Activated gamma-delta T cell (primary cell): ENCODE results near the gene DNAJC9.
"Not testable (repeated sequence)": the region's sequence is repeated elsewhere in the genome, so short reads cannot be mapped to it uniquely, and the experiment has no call there.

ENCODE experiments used
- DNase-seq: peaks from one replicate; lab custom pipeline; 2025; lab: John Stamatoyannopoulos, UW
- total RNA-seq, 2 donors: gene quantifications; one replicate each; lab custom pipeline; 2026; lab: John Stamatoyannopoulos, UW

Gene DNAJC9
- 66.4 to 71.9 reads per million in 2 donors for total RNA-seq

- DNase-seq: peak; percentile 91
These were observed at the start of gene DNAJC9 for GRCh38 chr10:73246646-73247508. Gene DNAJC9, minus strand, starts transcription at chr10:73247255. Its CDS starts 66 bp downstream, at chr10:73247189.

- no peak for DNase-seq
These were observed 46.4 kb upstream of the DNAJC9 start for GRCh38 chr10:73293461-73293860.

- no peak for DNase-seq
These were observed 42.9 kb upstream of the DNAJC9 start for GRCh38 chr10:73289958-73290357.

- DNase-seq: no peak
These were observed 40.4 kb upstream of the DNAJC9 start for GRCh38 chr10:73287441-73287840.

GRCh38 chr10:73281097-73281496 lies 34.0 kb upstream of the DNAJC9 start:
- no peak for DNase-seq

- no peak for DNase-seq
These were observed 17.4 kb upstream of the DNAJC9 start for GRCh38 chr10:73264423-73264822.

GRCh38 chr10:73263693-73264347 lies 16.8 kb upstream of the DNAJC9 start:
- DNase-seq: no peak

- no peak for DNase-seq
These were observed 16.0 kb upstream of the DNAJC9 start for GRCh38 chr10:73262880-73263555.

GRCh38 chr10:73262105-73262730 lies 15.2 kb upstream of the DNAJC9 start:
- DNase-seq: no peak

- DNase-seq: no peak
These were observed 14.4 kb upstream of the DNAJC9 start for GRCh38 chr10:73261362-73261995.

- DNase-seq: not testable (repeated sequence)
These were observed 11.6 kb upstream of the DNAJC9 start for GRCh38 chr10:73258612-73259011.

- no peak for DNase-seq
These were observed 6.1 kb upstream of the DNAJC9 start for GRCh38 chr10:73253225-73253555.

- DNase-seq: peak; percentile 82
These were observed 5.6 kb upstream of the DNAJC9 start, which contains the start of gene MRPS16 for GRCh38 chr10:73252445-73253224. Gene MRPS16, minus strand, starts transcription at chr10:73252644. Its CDS starts 162 bp downstream, at chr10:73252482.

GRCh38 chr10:73251683-73252444 lies 4.8 kb upstream of the DNAJC9 start:
- no peak for DNase-seq

GRCh38 chr10:73248259-73248724 lies 1.2 kb upstream of the DNAJC9 start:
- DNase-seq: no peak

- no peak for DNase-seq
These were observed 629 bp upstream of the DNAJC9 start for GRCh38 chr10:73247509-73248258.

GRCh38 chr10:73246322-73246645 lies 771 bp downstream of the DNAJC9 start:
- no peak for DNase-seq

GRCh38 chr10:73244866-73245477 lies 2.1 kb downstream of the DNAJC9 start:
- DNase-seq: no peak

- DNase-seq: no peak
These were observed 7.1 kb downstream of the DNAJC9 start for GRCh38 chr10:73239908-73240307.
